Measurements from ENCODE around the gene KRTAP1-4.

DNA sequence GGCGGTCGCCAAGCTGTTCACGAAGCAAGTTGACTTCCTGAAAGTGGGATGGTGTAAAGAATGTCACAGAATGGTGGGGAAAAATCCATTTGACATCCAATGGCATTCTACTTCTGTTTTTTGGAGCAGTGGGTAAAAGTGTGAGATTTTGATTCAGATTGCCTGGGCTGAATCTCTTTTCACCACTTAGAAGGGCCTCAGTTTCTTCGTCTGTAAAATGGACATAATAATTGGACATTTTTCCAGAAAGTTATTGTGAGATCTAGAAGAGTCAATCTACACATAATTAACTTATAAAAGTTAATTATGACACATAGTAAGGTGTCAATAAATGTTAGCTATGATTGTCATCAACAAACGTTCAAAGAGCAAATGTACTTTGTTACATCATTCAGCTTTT is 48.9 kb downstream of the KRTAP1-4 start:
- TF ChIP-seq, protein P1, sequence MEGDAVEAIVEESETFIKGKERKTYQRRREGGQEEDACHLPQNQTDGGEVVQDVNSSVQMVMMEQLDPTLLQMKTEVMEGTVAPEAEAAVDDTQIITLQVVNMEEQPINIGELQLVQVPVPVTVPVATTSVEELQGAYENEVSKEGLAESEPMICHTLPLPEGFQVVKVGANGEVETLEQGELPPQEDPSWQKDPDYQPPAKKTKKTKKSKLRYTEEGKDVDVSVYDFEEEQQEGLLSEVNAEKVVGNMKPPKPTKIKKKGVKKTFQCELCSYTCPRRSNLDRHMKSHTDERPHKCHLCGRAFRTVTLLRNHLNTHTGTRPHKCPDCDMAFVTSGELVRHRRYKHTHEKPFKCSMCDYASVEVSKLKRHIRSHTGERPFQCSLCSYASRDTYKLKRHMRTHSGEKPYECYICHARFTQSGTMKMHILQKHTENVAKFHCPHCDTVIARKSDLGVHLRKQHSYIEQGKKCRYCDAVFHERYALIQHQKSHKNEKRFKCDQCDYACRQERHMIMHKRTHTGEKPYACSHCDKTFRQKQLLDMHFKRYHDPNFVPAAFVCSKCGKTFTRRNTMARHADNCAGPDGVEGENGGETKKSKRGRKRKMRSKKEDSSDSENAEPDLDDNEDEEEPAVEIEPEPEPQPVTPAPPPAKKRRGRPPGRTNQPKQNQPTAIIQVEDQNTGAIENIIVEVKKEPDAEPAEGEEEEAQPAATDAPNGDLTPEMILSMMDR (IDR thresholded peaks at IDR 0.05; ENCODE audit: low read depth, low read length, poor library complexity, severe bottlenecking): no peak
- no peak for TF ChIP-seq EZH2phosphoT487 (IDR thresholded peaks at IDR 0.05; ENCODE audit: borderline replicate concordance, low read length)
